Neural progenitor cell (in vitro differentiated cells): Measurements from ENCODE around the gene YPEL2. TPM values are rescaled to one million over a fixed set of nuclear protein-coding genes. Genes with fewer than 3 reads are reported as not detected.
A peak's percentile ranks its signal among the peaks of the same experiment; 100 is the strongest.

ENCODE experiments used
- DNase-seq: peaks from one replicate; pipeline ENCODE4 v3.0.0-alpha.2; 2016; ENCODE audit warnings: low spot score
- H2AFZ ChIP-seq: fragments of 200-600 bp; sonication (generic); replicated peaks from 2 replicates; pipeline ENCODE4 v1.6.1; 2016; ENCODE audit warnings: antibody characterized with exemption
- H3F3A ChIP-seq: fragments of 200-600 bp; sonication (generic); 2 replicates; pipeline ENCODE4 v1.6.1; 2016; ENCODE audit warnings: antibody characterized with exemption, low read depth
- H3K27ac ChIP-seq: fragments of 200-600 bp; sonication (generic); 2 replicates; pipeline ENCODE4 v1.5.1; 2016; ENCODE audit warnings: mild to moderate bottlenecking
- H3K27me3 ChIP-seq: fragments of 200-600 bp; sonication (generic); 2 replicates; pipeline ENCODE4 v1.6.1; 2016; ENCODE audit warnings: mild to moderate bottlenecking, moderate library complexity
- H3K36me3 ChIP-seq: fragments of 200-600 bp; sonication (generic); 2 replicates; pipeline ENCODE4 v1.5.1; 2016
- H3K4me1 ChIP-seq: fragments of 200-600 bp; sonication (generic); 2 replicates; pipeline ENCODE4 v1.6.1; 2016; ENCODE audit warnings: mixed run types
- H3K4me2 ChIP-seq: fragments of 200-600 bp; sonication (generic); 2 replicates; pipeline ENCODE4 v1.6.1; 2016
- H3K4me3 ChIP-seq: fragments of 200-600 bp; sonication (generic); 2 replicates; pipeline ENCODE4 v1.5.1; 2016
- H3K79me2 ChIP-seq: fragments of 200-600 bp; sonication (generic); 2 replicates; pipeline ENCODE4 v1.6.1; 2016; ENCODE audit warnings: low read depth
- H3K9ac ChIP-seq: fragments of 200-600 bp; sonication (generic); 2 replicates; pipeline ENCODE4 v1.6.1; 2016
- H3K9me3 ChIP-seq: fragments of 200-600 bp; sonication (generic); 2 replicates; pipeline ENCODE4 v1.5.1; 2016; ENCODE audit warnings: low read depth
- H4K20me1 ChIP-seq: fragments of 200-600 bp; sonication (generic); 2 replicates; pipeline ENCODE4 v1.6.1; 2016; ENCODE audit warnings: low read depth
- H3K27ac Mint-ChIP-seq: 3 replicates; pipeline ENCODE4 v1.8.0; 2021; ENCODE audit warnings: mixed read lengths
- H3K27me3 Mint-ChIP-seq: 2 replicates; pipeline ENCODE4 v1.8.0; 2022; ENCODE audit warnings: low read depth, mild to moderate bottlenecking, inconsistent platforms, moderate library complexity, mixed read lengths; ENCODE audit not compliant: insufficient read depth
- H3K36me3 Mint-ChIP-seq: 3 replicates; pipeline ENCODE4 v1.8.0; 2021; ENCODE audit warnings: mixed read lengths
- H3K4me1 Mint-ChIP-seq: 3 replicates; pipeline ENCODE4 v1.8.0; 2021; ENCODE audit warnings: mixed read lengths
- H3K4me3 Mint-ChIP-seq: 3 replicates; pipeline ENCODE4 v1.8.0; 2021; ENCODE audit warnings: mild to moderate bottlenecking, moderate library complexity, mixed read lengths
- H3K9me3 Mint-ChIP-seq: 3 replicates; pipeline ENCODE4 v1.8.0; 2020; ENCODE audit warnings: mixed read lengths
- EZH2 ChIP-seq: fragments of 200-600 bp; sonication (generic); IDR thresholded peaks from 2 replicates; pipeline ENCODE4 v1.6.1; 2017; ENCODE audit warnings: antibody characterized with exemption, mild to moderate bottlenecking, moderate library complexity
- EZH2phosphoT487 ChIP-seq: fragments of 200-600 bp; sonication (generic); IDR thresholded peaks from 2 replicates; pipeline ENCODE4 v1.6.1; 2017; ENCODE audit warnings: antibody characterized with exemption
- total RNA-seq: library from RNA; depleted of rRNA; stranded (reverse); fragments of >200 nt; gene quantifications from 2 replicates; pipeline ENCODE4 v1.2.3, GENCODE V29; 2015; ENCODE audit warnings: low replicate concordance
- TF ChIP-seq, protein P1 (sequence below): fragments of 200-600 bp; sonication (generic); IDR thresholded peaks from 2 replicates; pipeline ENCODE4 v1.5.1; 2017; ENCODE audit warnings: antibody characterized with exemption, mild to moderate bottlenecking

Gene YPEL2
- total RNA-seq, 1 donor from 2014 or later = 38.0 TPM

DNA sequence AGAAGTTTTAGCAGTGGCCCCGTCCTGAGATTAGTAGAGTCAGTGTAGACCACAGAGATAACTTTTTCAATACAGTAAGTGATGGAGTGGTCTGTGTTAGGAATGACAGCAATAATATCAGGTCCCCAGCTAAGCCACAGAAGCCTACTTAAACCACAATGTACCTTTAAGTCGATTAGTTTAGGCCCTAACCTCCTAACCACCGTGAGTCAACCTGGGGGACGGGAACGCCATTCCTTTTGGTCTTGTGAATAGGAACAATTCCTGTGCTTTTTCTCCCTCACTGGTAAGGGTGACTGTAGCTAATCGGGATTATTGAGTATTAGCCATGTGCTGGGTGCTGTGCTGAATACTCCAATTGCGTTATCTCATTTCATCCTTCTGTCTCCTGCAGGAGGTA lies 14.0 kb downstream of the YPEL2 start:
- H3K27me3 Mint-ChIP-seq = peaks cover 4% of the 10 kb centered on the region
- peaks cover 92% of the 10 kb centered on the region for H4K20me1 ChIP-seq
- no peak overlapping the region for H2AFZ ChIP-seq
- H3K79me2 ChIP-seq = peaks cover 85% of the 10 kb centered on the region
- H3K4me3 ChIP-seq = no peak overlapping the region
- peaks cover 15% of the 10 kb centered on the region for H3F3A ChIP-seq
- no peak overlapping the region for H3K9ac ChIP-seq
- peak overlapping the region; percentile 16 for H3K4me2 ChIP-seq
- H3K9me3 Mint-ChIP-seq = no peaks in the 10 kb centered on the region
- H3K4me1 ChIP-seq = peaks cover 41% of the 10 kb centered on the region
- H3K36me3 ChIP-seq = no peaks in the 10 kb centered on the region
- H3K4me1 Mint-ChIP-seq = peaks cover 64% of the 10 kb centered on the region
- no peak for DNase-seq
- no peaks in the 10 kb centered on the region for H3K9me3 ChIP-seq
- H3K27me3 ChIP-seq = no peaks in the 10 kb centered on the region
- no peak overlapping the region for H3K27ac Mint-ChIP-seq
- TF ChIP-seq, protein P1, sequence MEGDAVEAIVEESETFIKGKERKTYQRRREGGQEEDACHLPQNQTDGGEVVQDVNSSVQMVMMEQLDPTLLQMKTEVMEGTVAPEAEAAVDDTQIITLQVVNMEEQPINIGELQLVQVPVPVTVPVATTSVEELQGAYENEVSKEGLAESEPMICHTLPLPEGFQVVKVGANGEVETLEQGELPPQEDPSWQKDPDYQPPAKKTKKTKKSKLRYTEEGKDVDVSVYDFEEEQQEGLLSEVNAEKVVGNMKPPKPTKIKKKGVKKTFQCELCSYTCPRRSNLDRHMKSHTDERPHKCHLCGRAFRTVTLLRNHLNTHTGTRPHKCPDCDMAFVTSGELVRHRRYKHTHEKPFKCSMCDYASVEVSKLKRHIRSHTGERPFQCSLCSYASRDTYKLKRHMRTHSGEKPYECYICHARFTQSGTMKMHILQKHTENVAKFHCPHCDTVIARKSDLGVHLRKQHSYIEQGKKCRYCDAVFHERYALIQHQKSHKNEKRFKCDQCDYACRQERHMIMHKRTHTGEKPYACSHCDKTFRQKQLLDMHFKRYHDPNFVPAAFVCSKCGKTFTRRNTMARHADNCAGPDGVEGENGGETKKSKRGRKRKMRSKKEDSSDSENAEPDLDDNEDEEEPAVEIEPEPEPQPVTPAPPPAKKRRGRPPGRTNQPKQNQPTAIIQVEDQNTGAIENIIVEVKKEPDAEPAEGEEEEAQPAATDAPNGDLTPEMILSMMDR = no peak
- TF ChIP-seq EZH2 (no peak), EZH2phosphoT487 (no peak)
- no peaks in the 10 kb centered on the region for H3K36me3 Mint-ChIP-seq
- H3K27ac ChIP-seq = no peak overlapping the region
- H3K4me3 Mint-ChIP-seq = no peak overlapping the region

DNA sequence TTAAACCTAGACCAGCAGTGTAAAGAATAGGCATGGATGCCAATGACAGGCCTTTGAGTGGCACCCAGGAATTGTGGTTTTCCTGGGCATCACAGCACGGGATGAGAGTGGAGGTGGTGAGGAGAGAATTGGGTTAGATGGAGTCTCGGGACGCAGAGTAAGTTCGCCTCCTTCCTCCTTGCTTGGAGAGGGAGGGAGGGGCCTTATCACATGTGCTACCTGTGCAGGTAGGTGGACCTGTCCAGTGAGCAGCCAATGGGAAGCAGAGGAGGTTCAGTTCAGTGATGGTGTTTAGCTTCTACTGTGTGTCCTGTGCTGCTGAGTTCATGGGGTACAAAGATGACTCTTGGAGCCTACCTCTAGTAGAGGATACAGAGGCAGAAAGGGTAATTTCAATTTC lies 14.9 kb downstream of the YPEL2 start:
- no peak for DNase-seq
- Histone ChIP-seq H3K27me3 (no peaks in the 10 kb centered on the region), H3K79me2 (peaks cover 82% of the 10 kb centered on the region), H3F3A (peaks cover 19% of the 10 kb centered on the region), H3K9me3 (no peaks in the 10 kb centered on the region), H4K20me1 (peaks cover 96% of the 10 kb centered on the region), H3K27ac (no peak overlapping the region), H3K4me3 (no peak overlapping the region), H2AFZ (no peak overlapping the region), H3K4me2 (no peak overlapping the region), H3K9ac (no peak overlapping the region), H3K4me1 (peaks cover 47% of the 10 kb centered on the region), H3K36me3 (no peaks in the 10 kb centered on the region)
- H3K4me3 Mint-ChIP-seq = no peak overlapping the region
- peaks cover 73% of the 10 kb centered on the region for H3K4me1 Mint-ChIP-seq
- no peaks in the 10 kb centered on the region for H3K36me3 Mint-ChIP-seq
- TF ChIP-seq, protein P1 = no peak
- TF ChIP-seq EZH2 = no peak
- no peak for TF ChIP-seq EZH2phosphoT487
- H3K27me3 Mint-ChIP-seq = peaks cover 4% of the 10 kb centered on the region
- H3K9me3 Mint-ChIP-seq = no peaks in the 10 kb centered on the region
- no peak overlapping the region for H3K27ac Mint-ChIP-seq

DNA sequence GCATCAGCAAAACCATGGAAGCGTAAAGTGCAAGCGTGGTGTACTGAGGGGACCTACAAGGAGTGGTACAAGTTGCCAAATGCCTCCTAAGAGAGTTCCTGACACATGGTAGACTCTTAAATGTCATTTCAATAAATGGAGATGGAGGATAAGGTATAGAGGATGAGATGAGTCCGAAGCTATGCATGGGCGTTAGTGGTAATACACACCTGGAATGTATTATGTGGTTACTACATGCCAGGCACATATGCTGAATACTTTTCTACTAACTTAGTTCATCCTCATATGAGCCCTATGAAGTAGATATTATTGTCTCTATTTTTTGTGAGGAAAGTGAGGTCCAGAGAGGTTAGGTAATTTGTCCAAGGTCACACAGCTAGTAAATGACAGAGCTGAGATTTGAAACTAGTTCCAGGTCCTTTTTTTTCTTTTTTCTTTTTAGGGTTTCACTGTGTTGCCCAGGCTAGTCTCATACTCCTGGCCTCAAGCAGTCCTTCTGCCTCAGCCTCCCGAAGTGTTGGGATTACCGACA lies 15.5 kb downstream of the YPEL2 start:
- TF ChIP-seq EZH2phosphoT487 (no peak), EZH2 (no peak)
- TF ChIP-seq, protein P1 = no peak
- H2AFZ ChIP-seq = no peak overlapping the region
- Mint-ChIP-seq H3K9me3 (no peaks in the 10 kb centered on the region), H3K4me1 (peaks cover 73% of the 10 kb centered on the region), H3K27ac (no peak overlapping the region), H3K4me3 (no peak overlapping the region), H3K36me3 (no peaks in the 10 kb centered on the region), H3K27me3 (peaks cover 4% of the 10 kb centered on the region)
- H3K4me3 ChIP-seq = no peak overlapping the region
- peaks cover 41% of the 10 kb centered on the region for H3K4me1 ChIP-seq
- no peak overlapping the region for H3K27ac ChIP-seq
- H4K20me1 ChIP-seq = peaks cover 96% of the 10 kb centered on the region
- H3K36me3 ChIP-seq = no peaks in the 10 kb centered on the region
- H3K9ac ChIP-seq = no peak overlapping the region
- H3F3A ChIP-seq = peaks cover 19% of the 10 kb centered on the region
- no peak for DNase-seq
- peaks cover 80% of the 10 kb centered on the region for H3K79me2 ChIP-seq
- H3K9me3 ChIP-seq = no peaks in the 10 kb centered on the region
- H3K4me2 ChIP-seq = no peak overlapping the region
- H3K27me3 ChIP-seq = no peaks in the 10 kb centered on the region
